ENCODE measurements around the gene ID3. TPM values are rescaled to one million over a fixed set of nuclear protein-coding genes. Genes with fewer than 3 reads are reported as not detected.

The ID3 gene
- total RNA-seq, 4 donors from 2014 or later = 121 to 224 (median 167) TPM

GRCh38 chr1:23524163-23524562, 35.1 kb downstream of the ID3 start:
- Histone ChIP-seq H3K4me1 (peaks cover 8 to 49% (median 42%) of the 10 kb centered on the region in 4 donors), H3K27me3 (no peaks in the 10 kb centered on the region), H3K9me3 (no peaks in the 10 kb centered on the region), H3K27ac (peak overlapping the region; percentile 68 to 94 (median 73)), H3K36me3 (no peaks in the 10 kb centered on the region), H3K4me3 (no peak overlapping the region)
- TF ChIP-seq POLR2A (IDR thresholded peaks at IDR 0.05) (peak in 1 of 2 donors; percentile 15), CTCF (IDR thresholded peaks at IDR 0.05) (no peak)
- DNase-seq = peak in 1 of 3 donors; percentile 63

- Histone ChIP-seq H3K4me1 (peaks cover 8 to 31% (median 29%) of the 10 kb centered on the region in 4 donors), H3K27me3 (no peaks in the 10 kb centered on the region), H3K9me3 (no peaks in the 10 kb centered on the region), H3K36me3 (no peaks in the 10 kb centered on the region), H3K27ac (no peak overlapping the region), H3K4me3 (no peak overlapping the region)
- DNase-seq = no peak
- TF ChIP-seq CTCF (IDR thresholded peaks at IDR 0.05) = no peak
- no peak for TF ChIP-seq POLR2A (IDR thresholded peaks at IDR 0.05)
Measured at GRCh38 chr1:23522244-23522982, 36.9 kb downstream of the ID3 start.

- H3K9me3 ChIP-seq = no peaks in the 10 kb centered on the region
- DNase-seq = no peak
- H3K27ac ChIP-seq = no peak overlapping the region
- H3K27me3 ChIP-seq = no peaks in the 10 kb centered on the region
- peaks cover 8 to 26% (median 23%) of the 10 kb centered on the region in 4 donors for H3K4me1 ChIP-seq
- no peak for TF ChIP-seq POLR2A (IDR thresholded peaks at IDR 0.05)
- TF ChIP-seq CTCF (IDR thresholded peaks at IDR 0.05) = no peak
- H3K36me3 ChIP-seq = no peaks in the 10 kb centered on the region
- no peak overlapping the region for H3K4me3 ChIP-seq
Measured at GRCh38 chr1:23521588-23521987, 37.7 kb downstream of the ID3 start.

GRCh38 chr1:23517581-23517980, 41.7 kb downstream of the ID3 start:
- no peaks in the 10 kb centered on the region for H3K36me3 ChIP-seq
- TF ChIP-seq CTCF (IDR thresholded peaks at IDR 0.05) = no peak
- no peak for TF ChIP-seq POLR2A (IDR thresholded peaks at IDR 0.05)
- no peak overlapping the region for H3K27ac ChIP-seq
- H3K4me1 ChIP-seq = no peaks in the 10 kb centered on the region
- no peak for DNase-seq
- no peaks in the 10 kb centered on the region for H3K9me3 ChIP-seq
- no peaks in the 10 kb centered on the region for H3K27me3 ChIP-seq
- no peak overlapping the region for H3K4me3 ChIP-seq

- Histone ChIP-seq H3K36me3 (no peaks in the 10 kb centered on the region), H3K4me1 (no peaks in the 10 kb centered on the region), H3K9me3 (no peaks in the 10 kb centered on the region), H3K4me3 (no peak overlapping the region), H3K27ac (no peak overlapping the region), H3K27me3 (no peaks in the 10 kb centered on the region)
- DNase-seq = no peak
- TF ChIP-seq CTCF (IDR thresholded peaks at IDR 0.05) (no peak), POLR2A (IDR thresholded peaks at IDR 0.05) (no peak)
Measured at GRCh38 chr1:23515905-23516304, 43.4 kb downstream of the ID3 start.

All from Peyer's patch (tissue), 4 donors.